ENCODE measurements around the gene SWSAP1.
A peak's percentile ranks its signal among the peaks of the same experiment; 100 is the strongest.
"Not testable (repeated sequence)": the region's sequence is repeated elsewhere in the genome, so short reads cannot be mapped to it uniquely, and the experiment has no call there.

SWSAP1 gene

GRCh38 chr19:11335449-11336146 is 38.9 kb upstream of the SWSAP1 start:
- no peak for TF ChIP-seq CTCF (IDR thresholded peaks at IDR 0.05; ENCODE audit: extremely low read depth, missing control alignments)

GRCh38 chr19:11337080-11337479 is 37.4 kb upstream of the SWSAP1 start:
- no peak for TF ChIP-seq CTCF (IDR thresholded peaks at IDR 0.05; ENCODE audit: extremely low read depth, missing control alignments)
- no peak for DNase-seq (ENCODE audit: low spot score)

More at GRCh38 chr19:11335449-11336146, 38.9 kb upstream of the SWSAP1 start:
- no peak for DNase-seq (ENCODE audit: low spot score)

- no peak for TF ChIP-seq CTCF (IDR thresholded peaks at IDR 0.05; ENCODE audit: extremely low read depth, missing control alignments)
- no peak for DNase-seq (ENCODE audit: low spot score)
Measured at GRCh38 chr19:11338121-11338520, 36.3 kb upstream of the SWSAP1 start.

- TF ChIP-seq CTCF (IDR thresholded peaks at IDR 0.05; ENCODE audit: extremely low read depth, missing control alignments), result no peak
- DNase-seq (ENCODE audit: low spot score), result no peak
Measured at GRCh38 chr19:11338569-11339253, 35.8 kb upstream of the SWSAP1 start.

- peak; percentile 97 for DNase-seq (ENCODE audit: low spot score)
- no peak for TF ChIP-seq CTCF (IDR thresholded peaks at IDR 0.05; ENCODE audit: extremely low read depth, missing control alignments)
Measured at GRCh38 chr19:11339254-11340098, 35.0 kb upstream of the SWSAP1 start, which contains the start of gene RAB3D. Gene RAB3D, minus strand, starts transcription at chr19:11339657. Its CDS starts 2,258 bp downstream, at chr19:11337399.

- not testable (repeated sequence) for DNase-seq (ENCODE audit: low spot score)
Measured at GRCh38 chr19:11340099-11340467, 34.4 kb upstream of the SWSAP1 start.

GRCh38 chr19:11342429-11342828 is 32.0 kb upstream of the SWSAP1 start:
- no peak for TF ChIP-seq CTCF (IDR thresholded peaks at IDR 0.05; ENCODE audit: extremely low read depth, missing control alignments)
- DNase-seq (ENCODE audit: low spot score), result no peak

Data from GM20000 (cell line).